Tibial artery (tissue), 4 donors: ENCODE measurements around the gene CDK15.

Experiments used
- DNase-seq, 2 donors: peaks; one replicate each; pipeline ENCODE4 v3.0.0-alpha.2; 2019
- H3K27ac ChIP-seq, 2 donors: fragments of 200-600 bp; sonication (generic) in 1 of 2; 1 replicate in 1 of 2; 2 replicates in 1 of 2; pipeline ENCODE4 v1.5.1; 2018 to 2019; ENCODE audit warnings: mild to moderate bottlenecking in 1 of 2
- H3K27me3 ChIP-seq, 2 donors: fragments of 200-600 bp; sonication (generic) in 1 of 2; one replicate each; pipeline versions ENCODE4 v1.5.1 to v1.6.0; 2016 to 2019
- H3K36me3 ChIP-seq, 3 donors: fragments of 200-600 bp; sonication (generic) in 2 of 3; one replicate each; pipeline ENCODE4 v1.5.1; 2016 to 2019; ENCODE audit warnings: mild to moderate bottlenecking in 2 of 3
- H3K4me1 ChIP-seq, 4 donors: fragments of 200-600 bp; sonication (generic) in 2 of 4; 1 replicate in 3 of 4; 2 replicates in 1 of 4; pipeline ENCODE4 v1.5.1; 2016 to 2019
- H3K4me3 ChIP-seq, 2 donors: fragments of 200-600 bp; sonication (generic) in 1 of 2; 1 replicate in 1 of 2; 2 replicates in 1 of 2; pipeline ENCODE4 v1.5.1; 2018 to 2019; ENCODE audit warnings: mild to moderate bottlenecking in 2 of 2
- H3K9me3 ChIP-seq, 3 donors: fragments of 200-600 bp; sonication (generic) in 1 of 3; one replicate each; pipeline ENCODE4 v1.5.1; 2016 to 2019
- intact Hi-C: fragments of 100-400 bp; cut with DNase I; formaldehyde crosslinking; loops from one replicate; pipeline ENCODE4 v1.15.0; 2023; ENCODE audit warnings: low total_unique reads
- TF ChIP-seq, protein P1 (sequence below), 2 experiments: fragments of 200-600 bp in 1 of 2; fragments of 450-650 bp in 1 of 2; IDR thresholded peaks; one replicate each; pipeline ENCODE4 v1.5.1; 2017 to 2019; ENCODE audit warnings: antibody characterized with exemption in 2 of 2, mild to moderate bottlenecking in 1 of 2, moderate library complexity in 1 of 2

The CDK15 gene

DNA sequence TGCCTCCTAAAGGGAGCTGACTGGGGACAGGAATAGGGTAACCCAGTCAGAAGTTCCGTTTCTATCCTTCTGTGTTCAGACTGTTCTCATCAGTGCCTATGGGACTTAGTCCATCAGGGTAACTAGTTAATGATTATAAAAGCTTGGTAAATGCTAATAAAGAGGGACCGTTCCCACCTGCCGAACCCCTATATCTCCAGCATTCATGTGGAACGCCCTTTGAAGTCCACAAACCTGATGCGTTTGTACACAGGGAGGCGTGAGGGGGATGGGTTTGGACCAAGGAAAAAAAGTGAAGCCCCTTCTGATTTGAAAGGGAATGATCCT, 112.9 kb downstream of the CDK15 start:
- Histone ChIP-seq H3K4me1 (no peaks in the 10 kb centered on the region), H3K9me3 (no peaks in the 10 kb centered on the region), H3K36me3 (no peaks in the 10 kb centered on the region), H3K4me3 (no peak overlapping the region), H3K27me3 (no peaks in the 10 kb centered on the region), H3K27ac (no peak overlapping the region)
- TF ChIP-seq, protein P1, sequence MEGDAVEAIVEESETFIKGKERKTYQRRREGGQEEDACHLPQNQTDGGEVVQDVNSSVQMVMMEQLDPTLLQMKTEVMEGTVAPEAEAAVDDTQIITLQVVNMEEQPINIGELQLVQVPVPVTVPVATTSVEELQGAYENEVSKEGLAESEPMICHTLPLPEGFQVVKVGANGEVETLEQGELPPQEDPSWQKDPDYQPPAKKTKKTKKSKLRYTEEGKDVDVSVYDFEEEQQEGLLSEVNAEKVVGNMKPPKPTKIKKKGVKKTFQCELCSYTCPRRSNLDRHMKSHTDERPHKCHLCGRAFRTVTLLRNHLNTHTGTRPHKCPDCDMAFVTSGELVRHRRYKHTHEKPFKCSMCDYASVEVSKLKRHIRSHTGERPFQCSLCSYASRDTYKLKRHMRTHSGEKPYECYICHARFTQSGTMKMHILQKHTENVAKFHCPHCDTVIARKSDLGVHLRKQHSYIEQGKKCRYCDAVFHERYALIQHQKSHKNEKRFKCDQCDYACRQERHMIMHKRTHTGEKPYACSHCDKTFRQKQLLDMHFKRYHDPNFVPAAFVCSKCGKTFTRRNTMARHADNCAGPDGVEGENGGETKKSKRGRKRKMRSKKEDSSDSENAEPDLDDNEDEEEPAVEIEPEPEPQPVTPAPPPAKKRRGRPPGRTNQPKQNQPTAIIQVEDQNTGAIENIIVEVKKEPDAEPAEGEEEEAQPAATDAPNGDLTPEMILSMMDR (IDR thresholded peaks at IDR 0.05) = no peak
- DNase-seq = no peak
- intact Hi-C loops = no loop called here

DNA sequence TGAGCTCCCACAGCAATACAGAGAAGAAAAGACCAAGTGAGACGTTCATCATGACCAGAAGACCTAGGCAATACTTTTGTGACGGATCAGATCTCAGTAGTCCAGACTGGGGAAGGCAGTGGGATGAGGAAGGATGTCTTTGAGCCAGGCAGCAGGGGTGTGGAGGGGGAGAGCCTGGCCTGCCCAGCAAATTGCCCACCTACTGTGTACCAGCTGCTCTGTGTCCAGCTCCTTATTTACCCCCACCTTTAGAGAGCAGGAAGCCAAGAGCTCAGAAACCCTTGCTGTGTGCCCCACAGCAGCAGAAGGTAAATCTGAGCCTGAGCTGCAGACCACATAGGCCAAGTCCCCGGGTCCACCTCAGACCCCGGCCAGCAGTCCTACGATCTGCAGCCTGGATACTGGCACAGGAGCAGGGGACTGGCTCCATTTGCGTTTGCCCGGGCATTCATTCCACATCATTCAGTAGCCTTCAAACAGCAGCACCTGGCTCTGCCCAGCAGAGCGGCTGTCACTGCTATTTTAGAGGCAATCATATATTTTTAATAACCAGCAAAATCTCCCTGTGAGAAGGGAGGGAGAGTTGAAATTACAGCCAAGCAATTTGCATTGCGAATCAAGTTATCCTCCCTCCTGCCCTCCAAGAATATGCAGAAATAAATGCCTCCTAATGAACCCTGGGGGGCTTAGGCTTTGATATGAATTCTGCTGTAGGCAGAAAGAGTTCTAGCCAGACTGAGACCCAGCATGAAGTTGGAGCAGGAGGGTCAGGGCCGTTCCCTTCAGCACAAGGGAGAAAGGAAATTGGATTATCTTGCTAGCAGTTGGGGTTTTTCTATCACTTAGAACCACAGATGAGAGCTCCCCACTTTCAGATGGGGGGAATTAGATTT, 117.3 kb downstream of the CDK15 start:
- no peak overlapping the region for H3K4me3 ChIP-seq
- no peaks in the 10 kb centered on the region for H3K9me3 ChIP-seq
- H3K36me3 ChIP-seq = no peaks in the 10 kb centered on the region
- intact Hi-C loops = no loop called here
- no peaks in the 10 kb centered on the region for H3K27me3 ChIP-seq
- TF ChIP-seq, protein P1 (IDR thresholded peaks at IDR 0.05) = no peak
- H3K27ac ChIP-seq = no peak overlapping the region
- DNase-seq = no peak
- H3K4me1 ChIP-seq = no peaks in the 10 kb centered on the region

DNA sequence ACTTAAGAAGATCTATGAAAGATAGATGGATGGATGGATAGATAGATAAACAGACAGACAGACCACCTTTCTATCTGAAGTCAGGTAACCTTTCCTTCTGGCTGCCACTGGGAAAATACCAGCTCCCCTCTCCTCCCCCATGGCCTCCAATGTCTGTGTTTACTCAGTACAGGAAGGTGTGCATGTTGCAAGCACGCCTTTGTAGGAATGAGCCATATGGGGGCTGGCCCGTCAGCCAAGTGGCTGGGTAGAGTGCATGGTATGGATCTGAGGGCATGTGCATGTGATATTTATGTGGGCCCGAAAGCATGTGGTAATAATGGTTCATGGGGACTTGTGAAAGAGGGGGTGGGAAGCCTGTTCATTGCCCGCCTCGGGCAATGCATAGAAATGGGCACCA, 118.1 kb downstream of the CDK15 start:
- TF ChIP-seq, protein P1 (IDR thresholded peaks at IDR 0.05) = no peak

DNA sequence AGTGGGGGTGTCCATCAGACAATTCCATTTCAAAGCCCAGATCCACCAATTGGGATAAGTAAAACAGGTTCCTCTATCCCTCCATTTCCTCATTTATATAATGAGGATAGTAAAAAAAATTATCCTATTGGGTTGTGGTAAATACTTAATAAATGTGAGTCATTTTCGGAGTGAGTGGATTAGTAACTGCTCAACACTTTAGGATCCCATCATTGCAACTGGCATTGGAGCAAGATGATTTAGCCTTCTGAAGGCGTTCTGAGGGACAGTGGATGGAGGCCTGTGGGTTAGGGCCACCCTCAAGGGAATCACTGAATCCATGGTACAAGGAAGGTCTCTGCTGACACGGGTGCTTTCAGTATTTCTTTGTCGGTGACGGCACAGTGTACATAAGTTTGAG, 118.7 kb downstream of the CDK15 start:
- H3K4me1 ChIP-seq = no peaks in the 10 kb centered on the region

More for the DNA sequence above, 118.1 kb downstream of the CDK15 start:
- Histone ChIP-seq H3K4me1 (no peaks in the 10 kb centered on the region), H3K4me3 (no peak overlapping the region), H3K36me3 (no peaks in the 10 kb centered on the region), H3K9me3 (no peaks in the 10 kb centered on the region), H3K27ac (no peak overlapping the region), H3K27me3 (no peaks in the 10 kb centered on the region)
- intact Hi-C loops = no loop called here
- no peak for DNase-seq

DNA sequence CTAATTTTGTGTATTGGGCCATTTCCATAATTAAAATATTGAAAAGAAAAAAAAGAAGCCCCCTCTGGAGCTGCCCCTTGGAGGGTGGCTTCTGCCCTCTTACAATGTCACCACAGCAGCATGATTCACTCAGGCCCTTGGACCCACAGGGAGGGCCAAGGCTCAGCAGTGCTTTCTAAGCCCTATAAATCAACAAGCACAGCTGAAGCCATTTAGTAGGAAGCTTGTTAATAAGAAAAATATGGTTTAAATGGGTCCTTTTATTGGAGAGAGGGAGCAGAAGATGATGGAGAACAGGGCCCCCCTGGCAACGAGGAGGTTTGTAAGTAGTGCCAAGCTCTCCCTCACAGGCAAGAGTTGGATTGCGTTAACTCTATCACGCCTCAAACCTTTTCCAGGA, 119.7 kb downstream of the CDK15 start:
- no peaks in the 10 kb centered on the region for H3K36me3 ChIP-seq
- TF ChIP-seq, protein P1 (IDR thresholded peaks at IDR 0.05) = no peak
- DNase-seq = no peak
- intact Hi-C loops = no loop called here
- no peaks in the 10 kb centered on the region for H3K27me3 ChIP-seq
- H3K9me3 ChIP-seq = no peaks in the 10 kb centered on the region
- no peak overlapping the region for H3K4me3 ChIP-seq
- no peak overlapping the region for H3K27ac ChIP-seq
- H3K4me1 ChIP-seq = no peaks in the 10 kb centered on the region

More for the DNA sequence above, 118.7 kb downstream of the CDK15 start:
- H3K4me3 ChIP-seq = no peak overlapping the region
- intact Hi-C loops = no loop called here
- H3K9me3 ChIP-seq = no peaks in the 10 kb centered on the region
- H3K27ac ChIP-seq = no peak overlapping the region
- no peaks in the 10 kb centered on the region for H3K36me3 ChIP-seq
- TF ChIP-seq, protein P1 (IDR thresholded peaks at IDR 0.05) = no peak
- no peaks in the 10 kb centered on the region for H3K27me3 ChIP-seq
- DNase-seq = no peak
